ENCODE measurements around the gene PTPRM.

PTPRM gene

GRCh38 chr18:8080092-8080491 lies 513.0 kb downstream of the PTPRM start:
- DNase-seq: no peak

- no peak for DNase-seq
Observed at GRCh38 chr18:8081267-8081666, 514.2 kb downstream of the PTPRM start.

DNA sequence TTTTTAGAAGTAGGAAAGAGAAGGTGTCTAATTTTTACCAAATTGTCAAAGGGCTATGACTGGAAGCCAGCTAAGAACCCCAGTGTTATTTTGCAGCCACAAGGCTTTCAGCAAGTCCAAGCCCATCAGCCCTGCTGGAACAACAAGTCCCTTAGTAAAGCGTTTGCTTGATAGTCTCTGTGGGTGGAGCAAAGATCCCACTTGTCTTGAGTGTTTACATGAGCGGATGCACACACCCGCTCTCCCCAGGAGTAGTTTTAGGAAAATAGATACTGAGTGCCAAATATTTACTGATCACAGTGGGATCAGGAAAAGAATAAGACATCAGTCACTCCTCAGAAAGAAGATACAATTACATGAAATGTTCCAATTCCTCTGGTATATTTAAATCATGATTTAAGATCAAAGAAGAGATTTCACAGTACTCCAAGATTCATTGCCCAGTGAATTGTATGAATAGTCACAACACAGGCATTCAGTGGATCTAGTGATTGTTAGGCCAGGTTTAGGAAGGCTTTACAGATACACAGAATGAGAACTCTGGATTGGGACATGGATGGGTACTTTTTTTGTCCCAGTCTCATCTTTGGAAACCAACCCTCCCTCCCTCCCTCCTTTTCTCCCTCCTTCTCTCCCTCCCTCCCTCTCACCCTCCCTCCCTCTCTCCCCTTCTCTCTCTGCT lies 514.9 kb downstream of the PTPRM start:
- DNase-seq: no peak

- no peak for DNase-seq
Observed at GRCh38 chr18:8084160-8084559, 517.0 kb downstream of the PTPRM start.

DNA sequence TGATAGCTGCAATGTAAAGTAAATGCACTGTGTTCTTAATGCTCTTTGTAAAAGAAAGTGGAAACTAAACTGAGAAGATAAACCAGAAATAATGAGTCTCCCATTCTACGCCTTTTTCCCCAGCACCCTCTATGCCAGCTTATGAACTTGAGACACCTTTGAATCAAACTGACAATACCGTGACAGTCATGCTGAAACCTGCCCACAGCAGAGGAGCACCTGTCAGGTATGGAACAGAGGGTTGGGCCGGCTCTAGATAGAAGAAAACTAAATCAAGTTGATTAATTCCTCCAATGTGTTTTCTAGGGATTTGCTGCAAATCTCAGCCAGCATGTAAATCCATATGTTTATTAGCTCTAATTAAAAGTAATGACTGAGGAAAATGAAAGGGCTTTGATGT lies 521.5 kb downstream of the PTPRM start:
- DNase-seq: no peak

DNA sequence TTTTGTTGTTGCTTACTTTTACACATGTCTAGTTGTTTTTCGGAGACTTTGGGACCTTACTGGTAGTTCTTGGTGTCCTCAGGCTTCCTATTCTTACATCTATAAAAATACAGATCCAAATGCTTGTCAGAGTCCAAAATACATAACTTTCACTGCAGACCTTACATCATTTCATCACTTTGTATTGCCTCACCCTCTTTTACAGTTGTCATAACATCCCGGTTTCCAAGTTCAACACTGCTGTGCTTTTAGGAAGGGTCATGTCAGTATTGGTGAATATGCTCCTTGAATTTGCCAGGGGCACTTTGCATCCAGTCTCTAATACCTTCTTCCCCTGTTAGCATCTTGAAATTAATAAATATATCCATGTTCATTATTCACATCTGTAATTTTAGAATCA lies 523.9 kb downstream of the PTPRM start:
- no peak for DNase-seq

- no peak for DNase-seq
Observed at GRCh38 chr18:8095947-8096570, 528.9 kb downstream of the PTPRM start.

GRCh38 chr18:8097399-8097798 lies 530.3 kb downstream of the PTPRM start:
- no peak for DNase-seq

DNA sequence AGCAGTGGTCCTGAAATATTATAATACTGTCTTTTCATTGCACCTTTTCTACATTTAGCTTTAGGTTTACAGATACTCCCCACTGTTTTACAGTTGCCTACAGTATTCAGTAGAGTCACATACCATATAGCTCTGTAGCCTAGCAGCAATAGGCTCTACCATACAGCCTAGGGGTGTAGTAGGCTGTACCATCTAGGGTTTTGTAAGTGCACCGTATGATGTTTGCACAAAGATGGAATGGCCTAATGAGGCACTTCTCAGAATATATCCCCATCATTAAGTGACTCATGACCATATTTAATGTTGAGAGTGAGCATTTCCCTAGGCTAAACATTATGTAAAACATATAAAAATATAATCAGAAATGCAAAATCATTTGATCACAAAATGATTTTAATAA lies 530.8 kb downstream of the PTPRM start:
- no peak for DNase-seq

DNA sequence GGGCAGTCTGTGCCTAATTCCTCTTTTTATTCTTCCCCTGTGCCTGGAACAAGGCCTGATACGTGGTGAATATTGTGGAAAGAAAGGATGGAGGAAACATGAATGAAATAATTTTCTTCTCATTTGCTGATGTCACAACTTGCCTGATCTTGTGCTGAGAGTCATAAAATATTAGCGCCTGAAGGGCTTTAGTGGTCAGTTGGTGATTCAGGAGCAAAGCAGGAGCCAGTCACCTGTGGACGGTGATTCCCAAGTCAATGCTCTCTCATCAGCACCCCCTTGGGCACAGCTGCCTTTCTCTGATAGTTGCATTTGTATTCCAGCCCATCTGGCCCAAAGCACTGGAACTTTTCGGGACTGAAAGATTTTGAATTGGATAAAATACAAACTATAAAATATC lies 539.5 kb downstream of the PTPRM start:
- no peak for DNase-seq

- no peak for DNase-seq
Observed at GRCh38 chr18:8107426-8107825, 540.3 kb downstream of the PTPRM start.

DNA sequence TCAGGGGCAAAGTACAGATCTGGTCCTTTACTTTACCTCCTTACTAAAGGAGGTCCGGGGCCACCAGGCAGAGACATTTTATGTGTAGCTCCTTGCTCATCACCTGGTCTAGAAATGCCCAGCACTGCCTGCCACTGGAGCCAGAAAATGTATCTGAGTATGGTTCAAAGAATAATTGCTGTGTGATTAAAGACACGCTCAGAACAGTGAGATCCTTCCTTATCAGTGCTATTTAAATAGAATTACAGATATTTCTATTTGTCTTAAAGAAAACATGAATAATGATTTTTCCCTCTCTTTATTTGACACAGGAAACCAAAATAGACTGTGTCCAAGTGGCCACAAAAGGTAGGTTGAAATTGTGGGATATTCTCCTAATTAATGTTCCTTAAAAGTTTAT lies 547.4 kb downstream of the PTPRM start:
- no peak for DNase-seq

DNA sequence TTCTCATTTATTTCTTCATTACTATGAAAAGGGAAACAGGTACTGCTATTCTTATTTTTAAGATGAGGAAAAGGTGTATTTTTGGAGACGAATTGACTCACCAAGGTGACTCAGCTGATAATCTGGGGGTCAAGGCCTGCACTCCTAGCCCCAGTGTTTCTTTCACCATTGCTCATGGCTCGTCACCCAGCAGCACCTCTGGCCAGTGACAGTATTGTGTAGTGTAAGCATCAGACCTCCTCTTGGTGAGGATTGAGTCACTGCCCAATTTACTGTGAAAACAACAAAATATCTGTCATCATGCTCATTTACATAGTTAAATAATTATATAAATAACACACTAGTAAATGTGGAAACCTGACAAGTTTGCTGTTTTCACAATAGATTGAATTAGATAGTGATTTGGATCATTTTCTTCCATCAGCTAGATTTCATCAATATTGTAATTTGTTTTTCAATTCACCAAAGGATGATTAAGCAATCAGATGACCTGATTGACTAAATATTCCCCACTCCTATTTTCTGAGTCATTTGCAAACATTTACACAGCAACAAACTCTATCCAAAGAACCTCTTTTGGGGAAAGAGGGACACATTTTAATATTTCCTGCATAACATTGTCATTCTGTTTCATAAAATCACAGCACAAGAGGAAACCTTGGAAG lies 549.4 kb downstream of the PTPRM start:
- no peak for DNase-seq

DNA sequence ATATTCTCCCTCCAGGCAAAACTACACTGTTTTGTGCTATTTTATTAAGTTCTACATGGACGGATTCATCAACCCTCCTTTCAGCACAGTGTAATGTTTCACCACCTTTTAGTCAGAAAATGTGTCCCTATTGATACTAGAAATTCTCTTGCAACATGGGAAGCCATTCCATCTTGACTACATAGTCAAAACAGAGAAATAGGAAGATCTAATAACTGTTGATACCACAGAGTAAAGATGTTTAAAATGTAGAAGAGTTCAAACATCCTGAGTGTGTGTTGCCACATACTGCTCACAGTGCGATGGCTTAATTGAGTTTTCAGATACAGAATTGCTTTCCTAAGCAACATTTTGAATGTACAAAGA lies 549.9 kb downstream of the PTPRM start:
- DNase-seq: no peak

GRCh38 chr18:8121101-8121500 lies 554.0 kb downstream of the PTPRM start:
- no peak for DNase-seq

- DNase-seq: no peak
Observed at GRCh38 chr18:8121942-8122480, 554.9 kb downstream of the PTPRM start.

GRCh38 chr18:8124232-8125146 lies 557.4 kb downstream of the PTPRM start:
- no peak for DNase-seq

- no peak for DNase-seq
Observed at GRCh38 chr18:8130096-8130495, 563.0 kb downstream of the PTPRM start.

- no peak for DNase-seq
Observed at GRCh38 chr18:8133032-8133431, 565.9 kb downstream of the PTPRM start.

DNA sequence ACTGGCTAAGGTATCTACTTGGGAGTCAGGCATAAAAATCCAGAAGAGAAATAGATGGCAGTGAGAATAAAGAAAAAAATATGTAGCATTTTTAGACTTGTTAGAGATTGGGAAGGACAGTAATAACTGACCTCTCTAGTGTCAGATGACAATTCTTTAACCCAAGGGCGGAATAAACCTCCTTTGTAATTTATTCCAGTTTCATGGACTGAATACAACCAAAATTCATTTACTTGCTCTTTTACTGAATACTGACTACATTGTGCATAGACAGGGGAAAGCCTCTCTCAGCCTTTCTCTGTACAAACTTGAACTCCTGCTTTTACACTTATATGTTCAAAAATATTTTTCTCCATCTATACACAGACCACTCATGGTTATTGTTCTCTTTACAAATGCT lies 566.8 kb downstream of the PTPRM start:
- DNase-seq: no peak

DNA sequence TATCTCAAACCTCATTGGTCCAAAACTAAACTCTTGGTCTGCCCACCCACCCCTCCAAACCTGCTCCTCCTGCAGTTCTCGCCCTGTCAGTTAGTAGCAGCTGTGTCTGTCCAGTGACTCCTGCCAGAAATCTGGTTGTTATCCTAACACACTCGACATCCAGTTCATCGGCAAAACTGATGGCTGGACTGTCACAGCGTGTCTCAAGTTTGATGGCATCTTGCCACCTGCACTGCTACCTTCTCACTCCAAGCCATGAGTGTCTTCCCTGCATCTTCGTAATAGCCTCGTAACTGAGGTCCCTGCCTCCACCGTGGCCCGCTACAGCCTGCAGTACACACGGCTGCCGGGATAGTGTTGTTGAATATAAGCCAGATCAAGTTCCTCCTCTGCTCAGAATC lies 572.0 kb downstream of the PTPRM start:
- DNase-seq: no peak

DNA sequence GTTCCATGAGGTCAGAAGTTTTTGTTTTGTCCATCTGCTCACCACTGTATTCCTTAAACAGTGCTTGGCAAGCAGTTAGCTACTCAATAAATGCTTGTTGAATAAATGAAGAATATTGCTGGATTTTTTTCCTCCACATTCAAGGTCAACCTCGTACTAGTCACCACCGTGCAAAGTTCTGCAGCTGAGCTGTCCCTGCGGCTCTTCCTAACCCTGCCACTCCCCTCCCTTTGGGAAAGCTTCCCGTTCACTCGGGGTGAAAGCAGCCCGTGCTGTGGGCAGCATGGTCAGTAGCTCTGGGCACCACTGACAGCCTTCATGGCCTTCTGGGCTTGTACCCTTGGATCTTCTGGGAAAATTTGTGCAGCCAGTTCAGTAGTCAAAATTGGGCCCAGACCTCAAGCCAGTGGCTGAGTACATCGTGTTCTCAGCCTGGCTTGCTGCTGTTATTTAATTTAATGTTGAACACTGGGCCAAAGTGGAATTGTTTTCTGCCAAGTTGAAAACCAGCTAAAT lies 572.8 kb downstream of the PTPRM start:
- DNase-seq: no peak

All from activated CD4-positive, CD25-positive, alpha-beta regulatory T cell treated with anti-CD3 and anti-CD28 coated beads, Interleukin-2, amount 50 U/mL, for 72 hours (primary cell).